GM19452 (cell line): ENCODE data around the gene FLNB.

Experiments used
- ATAC-seq: cut with Tn5 transposase; IDR thresholded peaks from one replicate; pipeline ENCODE4 v1.9.1; 2021; ENCODE audit not compliant: unreplicated experiment

FLNB gene

GRCh38 chr3:58028902-58029301 lies 20.7 kb downstream of the FLNB start:
- no peak for ATAC-seq

- no peak for ATAC-seq
These were observed 21.8 kb downstream of the FLNB start for GRCh38 chr3:58029842-58030584.

GRCh38 chr3:58032186-58032585 lies 24.0 kb downstream of the FLNB start:
- no peak for ATAC-seq

- ATAC-seq, result peak; percentile 99
These were observed 26.7 kb downstream of the FLNB start for GRCh38 chr3:58034738-58035523.

- no peak for ATAC-seq
These were observed 27.5 kb downstream of the FLNB start for GRCh38 chr3:58035524-58036255.

GRCh38 chr3:58036293-58037032 lies 28.2 kb downstream of the FLNB start:
- ATAC-seq, result no peak

GRCh38 chr3:58037141-58037910 lies 29.1 kb downstream of the FLNB start:
- no peak for ATAC-seq

GRCh38 chr3:58038675-58039292 lies 30.6 kb downstream of the FLNB start:
- no peak for ATAC-seq

- ATAC-seq, result no peak
These were observed 31.4 kb downstream of the FLNB start for GRCh38 chr3:58039601-58040000.

- peak; percentile 22 for ATAC-seq
These were observed 33.1 kb downstream of the FLNB start for GRCh38 chr3:58041182-58041825.

- ATAC-seq, result peak; percentile 94
These were observed 33.7 kb downstream of the FLNB start for GRCh38 chr3:58041826-58042324.

GRCh38 chr3:58042947-58043707 lies 34.9 kb downstream of the FLNB start:
- ATAC-seq, result no peak

- no peak for ATAC-seq
These were observed 35.7 kb downstream of the FLNB start for GRCh38 chr3:58043933-58044332.

GRCh38 chr3:58044691-58045483 lies 36.7 kb downstream of the FLNB start:
- no peak for ATAC-seq

- no peak for ATAC-seq
These were observed 39.6 kb downstream of the FLNB start for GRCh38 chr3:58047826-58048225.

GRCh38 chr3:58048301-58048700 lies 40.1 kb downstream of the FLNB start:
- no peak for ATAC-seq

GRCh38 chr3:58049143-58049785 lies 41.0 kb downstream of the FLNB start:
- ATAC-seq, result no peak
